Duodenal mucosa (tissue), 2 donors: ENCODE results near the gene CIC.

ENCODE experiments used
- H3K27ac ChIP-seq: one replicate; pipeline ENCODE4 v1.7.0; 2013; ENCODE audit warnings: low read depth, low read length
- H3K27me3 ChIP-seq, 2 donors: one replicate each; pipeline ENCODE4 v1.7.0; 2013; ENCODE audit warnings: low read length in 2 of 2, control low read depth in 1 of 2; ENCODE audit not compliant: insufficient read depth in 2 of 2, control insufficient read depth in 1 of 2
- H3K36me3 ChIP-seq, 2 donors: one replicate each; pipeline ENCODE4 v1.7.0; 2013; ENCODE audit warnings: low read length in 2 of 2, control low read depth in 1 of 2; ENCODE audit not compliant: insufficient read depth in 2 of 2, control insufficient read depth in 1 of 2
- H3K4me1 ChIP-seq, 2 donors: one replicate each; pipeline ENCODE4 v1.7.0; 2013; ENCODE audit warnings: low read length in 2 of 2, control low read depth in 1 of 2; ENCODE audit not compliant: insufficient read depth in 2 of 2, control insufficient read depth in 1 of 2
- H3K4me3 ChIP-seq, 2 donors: one replicate each; pipeline ENCODE4 v1.7.0; 2013; ENCODE audit warnings: low read length in 2 of 2, low read depth in 1 of 2
- H3K9ac ChIP-seq, 2 donors: one replicate each; pipeline ENCODE4 v1.7.0; 2013; ENCODE audit warnings: low read length in 2 of 2, low read depth in 1 of 2
- H3K9me3 ChIP-seq, 2 donors: one replicate each; pipeline ENCODE4 v1.7.0; 2013; ENCODE audit warnings: low read length in 2 of 2, control low read depth in 1 of 2; ENCODE audit not compliant: control insufficient read depth in 1 of 2

CIC gene

GRCh38 chr19:42283188-42284065, 14.4 kb downstream of the CIC start:
- Histone ChIP-seq H3K36me3 (peaks cover 12 to 18% of the 10 kb centered on the region in 2 donors), H3K4me1 (peaks cover 51 to 57% of the 10 kb centered on the region in 2 donors), H3K9me3 (no peaks in the 10 kb centered on the region), H3K9ac (peak overlapping the region; percentile 51 to 83), H3K27me3 (no peaks in the 10 kb centered on the region), H3K27ac (peak overlapping the region; percentile 83), H3K4me3 (peak overlapping the region; percentile 61 to 80)

- peaks cover 44 to 50% of the 10 kb centered on the region in 2 donors for H3K4me1 ChIP-seq
- no peaks in the 10 kb centered on the region for H3K9me3 ChIP-seq
- no peak overlapping the region for H3K9ac ChIP-seq
- H3K36me3 ChIP-seq: peaks cover 19 to 25% of the 10 kb centered on the region in 2 donors
- no peaks in the 10 kb centered on the region for H3K27me3 ChIP-seq
- peak overlapping the region; percentile 75 for H3K27ac ChIP-seq
- H3K4me3 ChIP-seq: peak overlapping the region in 1 of 2 donors; percentile 43
These were observed 15.0 kb downstream of the CIC start for GRCh38 chr19:42284066-42284501.

GRCh38 chr19:42284591-42285341, 15.7 kb downstream of the CIC start:
- no peaks in the 10 kb centered on the region for H3K27me3 ChIP-seq
- H3K4me1 ChIP-seq: peaks cover 38 to 43% of the 10 kb centered on the region in 2 donors
- H3K36me3 ChIP-seq: peaks cover 20 to 32% of the 10 kb centered on the region in 2 donors
- H3K4me3 ChIP-seq: peak overlapping the region; percentile 68 to 83
- peak overlapping the region; percentile 66 to 70 for H3K9ac ChIP-seq
- H3K27ac ChIP-seq: peak overlapping the region; percentile 42
- H3K9me3 ChIP-seq: no peaks in the 10 kb centered on the region

GRCh38 chr19:42285541-42285941, 16.5 kb downstream of the CIC start:
- Histone ChIP-seq H3K27me3 (no peaks in the 10 kb centered on the region), H3K9me3 (no peaks in the 10 kb centered on the region), H3K4me1 (peaks cover 38 to 43% of the 10 kb centered on the region in 2 donors), H3K4me3 (no peak overlapping the region), H3K27ac (no peak overlapping the region), H3K9ac (peak overlapping the region; percentile 4 to 70), H3K36me3 (peaks cover 20 to 39% of the 10 kb centered on the region in 2 donors)

- H3K4me3 ChIP-seq: no peak overlapping the region
- peaks cover 38 to 43% of the 10 kb centered on the region in 2 donors for H3K4me1 ChIP-seq
- peaks cover 21 to 44% of the 10 kb centered on the region in 2 donors for H3K36me3 ChIP-seq
These were observed 16.9 kb downstream of the CIC start for GRCh38 chr19:42285988-42286348.

GRCh38 chr19:42286349-42287016, 17.4 kb downstream of the CIC start:
- H3K9ac ChIP-seq: no peak overlapping the region
- peaks cover 37 to 38% of the 10 kb centered on the region in 2 donors for H3K4me1 ChIP-seq
- no peak overlapping the region for H3K27ac ChIP-seq
- H3K27me3 ChIP-seq: no peaks in the 10 kb centered on the region
- no peak overlapping the region for H3K4me3 ChIP-seq
- peaks cover 25 to 44% of the 10 kb centered on the region in 2 donors for H3K36me3 ChIP-seq
- no peaks in the 10 kb centered on the region for H3K9me3 ChIP-seq

More at GRCh38 chr19:42285988-42286348, 16.9 kb downstream of the CIC start:
- Histone ChIP-seq H3K9ac (no peak overlapping the region), H3K27ac (no peak overlapping the region), H3K27me3 (no peaks in the 10 kb centered on the region), H3K9me3 (no peaks in the 10 kb centered on the region)

GRCh38 chr19:42287017-42287826, 18.2 kb downstream of the CIC start:
- Histone ChIP-seq H3K36me3 (peaks cover 25 to 50% of the 10 kb centered on the region in 2 donors), H3K4me1 (peaks cover 34 to 35% of the 10 kb centered on the region in 2 donors), H3K4me3 (no peak overlapping the region)

GRCh38 chr19:42287827-42288107, 18.7 kb downstream of the CIC start:
- Histone ChIP-seq H3K9ac (no peak overlapping the region), H3K27ac (no peak overlapping the region), H3K27me3 (no peaks in the 10 kb centered on the region), H3K4me3 (no peak overlapping the region), H3K4me1 (peaks cover 30 to 31% of the 10 kb centered on the region in 2 donors), H3K36me3 (peaks cover 25 to 56% of the 10 kb centered on the region in 2 donors), H3K9me3 (no peaks in the 10 kb centered on the region)

More at GRCh38 chr19:42287017-42287826, 18.2 kb downstream of the CIC start:
- no peak overlapping the region for H3K27ac ChIP-seq
- no peaks in the 10 kb centered on the region for H3K9me3 ChIP-seq
- no peak overlapping the region for H3K9ac ChIP-seq
- no peaks in the 10 kb centered on the region for H3K27me3 ChIP-seq

- peaks cover 31 to 62% of the 10 kb centered on the region in 2 donors for H3K36me3 ChIP-seq
These were observed 19.3 kb downstream of the CIC start for GRCh38 chr19:42288387-42288786.

More at GRCh38 chr19:42288387-42288786, 19.3 kb downstream of the CIC start:
- Histone ChIP-seq H3K9ac (no peak overlapping the region), H3K4me1 (peaks cover 23 to 25% of the 10 kb centered on the region in 2 donors), H3K27me3 (no peaks in the 10 kb centered on the region), H3K4me3 (no peak overlapping the region), H3K9me3 (no peaks in the 10 kb centered on the region), H3K27ac (no peak overlapping the region)
